IPS-15b (cell line): ENCODE data around the gene MMS19.
"Not testable (repeated sequence)": the region's sequence is repeated elsewhere in the genome, so short reads cannot be mapped to it uniquely, and the experiment has no call there.

Experiments used
- H3K27me3 ChIP-seq: one replicate; pipeline ENCODE4 v1.6.1; 2013; ENCODE audit warnings: low read length; ENCODE audit not compliant: control insufficient read depth, insufficient read depth
- H3K36me3 ChIP-seq: one replicate; pipeline ENCODE4 v1.6.1; 2013; ENCODE audit warnings: low read length; ENCODE audit not compliant: control insufficient read depth, insufficient read depth
- H3K4me1 ChIP-seq: one replicate; pipeline ENCODE4 v1.6.1; 2013; ENCODE audit warnings: mild to moderate bottlenecking, low read length; ENCODE audit not compliant: control insufficient read depth, insufficient read depth
- H3K4me3 ChIP-seq: one replicate; pipeline ENCODE4 v1.5.1; 2013; ENCODE audit warnings: low read depth, low read length
- H3K9ac ChIP-seq: one replicate; pipeline ENCODE4 v1.6.1; 2013; ENCODE audit warnings: low read depth, mild to moderate bottlenecking, low read length
- H3K9me3 ChIP-seq: one replicate; pipeline ENCODE4 v1.6.1; 2013; ENCODE audit warnings: mild to moderate bottlenecking, low read length; ENCODE audit not compliant: control insufficient read depth, insufficient read depth

The MMS19 gene

GRCh38 chr10:97494151-97494550, 4.1 kb downstream of the MMS19 start:
- Histone ChIP-seq H3K4me3 (no peak overlapping the region), H3K9ac (no peak overlapping the region), H3K27me3 (no peaks in the 10 kb centered on the region), H3K9me3 (no peaks in the 10 kb centered on the region), H3K36me3 (no peaks in the 10 kb centered on the region), H3K4me1 (peaks cover 20% of the 10 kb centered on the region)

GRCh38 chr10:97490592-97490991, 7.6 kb downstream of the MMS19 start:
- Histone ChIP-seq H3K9ac (no peak overlapping the region), H3K36me3 (no peaks in the 10 kb centered on the region), H3K4me1 (peaks cover 13% of the 10 kb centered on the region), H3K4me3 (no peak overlapping the region), H3K27me3 (no peaks in the 10 kb centered on the region), H3K9me3 (no peaks in the 10 kb centered on the region)

- peaks cover under 1% of the 10 kb centered on the region for H3K4me1 ChIP-seq
- peaks cover 7% of the 10 kb centered on the region for H3K36me3 ChIP-seq
- no peak overlapping the region for H3K4me3 ChIP-seq
- no peaks in the 10 kb centered on the region for H3K9me3 ChIP-seq
- H3K27me3 ChIP-seq, result no peaks in the 10 kb centered on the region
- H3K9ac ChIP-seq, result no peak overlapping the region
Measured at GRCh38 chr10:97485647-97486281, 12.5 kb downstream of the MMS19 start.

GRCh38 chr10:97483921-97484320, 14.3 kb downstream of the MMS19 start:
- Histone ChIP-seq H3K27me3 (no peaks in the 10 kb centered on the region), H3K36me3 (peaks cover 10% of the 10 kb centered on the region), H3K4me1 (peaks cover 14% of the 10 kb centered on the region), H3K9me3 (no peaks in the 10 kb centered on the region), H3K9ac (no peak overlapping the region), H3K4me3 (no peak overlapping the region)

- Histone ChIP-seq H3K4me3 (no peak overlapping the region), H3K9ac (no peak overlapping the region), H3K9me3 (no peaks in the 10 kb centered on the region), H3K27me3 (no peaks in the 10 kb centered on the region), H3K36me3 (peaks cover 10% of the 10 kb centered on the region), H3K4me1 (peaks cover 15% of the 10 kb centered on the region)
Measured at GRCh38 chr10:97483506-97483905, 14.7 kb downstream of the MMS19 start.

- peaks cover 15% of the 10 kb centered on the region for H3K4me1 ChIP-seq
- H3K4me3 ChIP-seq, result no peak overlapping the region
- no peaks in the 10 kb centered on the region for H3K27me3 ChIP-seq
- peaks cover 19% of the 10 kb centered on the region for H3K36me3 ChIP-seq
- H3K9me3 ChIP-seq, result no peaks in the 10 kb centered on the region
- H3K9ac ChIP-seq, result no peak overlapping the region
Measured at GRCh38 chr10:97482381-97482780, 15.8 kb downstream of the MMS19 start.

- Histone ChIP-seq H3K27me3 (no peaks in the 10 kb centered on the region), H3K9me3 (no peaks in the 10 kb centered on the region), H3K4me1 (peaks cover 15% of the 10 kb centered on the region), H3K9ac (no peak overlapping the region), H3K4me3 (no peak overlapping the region), H3K36me3 (peaks cover 22% of the 10 kb centered on the region)
Measured at GRCh38 chr10:97481071-97481470, 17.2 kb downstream of the MMS19 start.

GRCh38 chr10:97479939-97480338, 18.3 kb downstream of the MMS19 start:
- H3K4me1 ChIP-seq, result peaks cover 15% of the 10 kb centered on the region
- no peak overlapping the region for H3K9ac ChIP-seq
- H3K27me3 ChIP-seq, result no peaks in the 10 kb centered on the region
- no peak overlapping the region for H3K4me3 ChIP-seq
- no peaks in the 10 kb centered on the region for H3K9me3 ChIP-seq
- H3K36me3 ChIP-seq, result peaks cover 22% of the 10 kb centered on the region

GRCh38 chr10:97479410-97479809, 18.8 kb downstream of the MMS19 start:
- not testable (repeated sequence) for H3K27me3 ChIP-seq, H3K4me3 ChIP-seq, H3K9me3 ChIP-seq, H3K9ac ChIP-seq
- peaks cover 15% of the 10 kb centered on the region for H3K4me1 ChIP-seq
- H3K36me3 ChIP-seq, result peaks cover 26% of the 10 kb centered on the region

GRCh38 chr10:97475936-97476594, 22.2 kb downstream of the MMS19 start:
- peaks cover 29% of the 10 kb centered on the region for H3K36me3 ChIP-seq
- no peak overlapping the region for H3K9ac ChIP-seq
- H3K27me3 ChIP-seq, result no peaks in the 10 kb centered on the region
- no peaks in the 10 kb centered on the region for H3K9me3 ChIP-seq
- H3K4me3 ChIP-seq, result no peak overlapping the region
- peaks cover 15% of the 10 kb centered on the region for H3K4me1 ChIP-seq

GRCh38 chr10:97474918-97475317, 23.3 kb downstream of the MMS19 start:
- Histone ChIP-seq H3K4me1 (peaks cover 7% of the 10 kb centered on the region), H3K27me3 (no peaks in the 10 kb centered on the region), H3K36me3 (peaks cover 37% of the 10 kb centered on the region), H3K9ac (no peak overlapping the region), H3K4me3 (no peak overlapping the region), H3K9me3 (no peaks in the 10 kb centered on the region)

GRCh38 chr10:97468781-97469180, 29.4 kb downstream of the MMS19 start:
- H3K9ac ChIP-seq, H3K4me1 ChIP-seq, H3K27me3 ChIP-seq, H3K4me3 ChIP-seq, H3K9me3 ChIP-seq: not testable (repeated sequence)
- peaks cover 52% of the 10 kb centered on the region for H3K36me3 ChIP-seq
